SK-N-SH (cell line): ENCODE measurements around the gene VPS51. TPM values are rescaled to one million over a fixed set of nuclear protein-coding genes. Genes with fewer than 3 reads are reported as not detected.

Source experiments
- CTCF ChIA-PET: fragments of 300-600, 350-600 bp; formaldehyde crosslinking; extraction: SDS; loops from one replicate; lab custom pipeline; 2021; lab: Yijun Ruan, JAX
- POLR2A ChIA-PET: fragments of 350-600 bp; sonication (Branson Sonifier 250); formaldehyde crosslinking; extraction: SDS; loops from one replicate; lab custom pipeline; 2020; ENCODE audit warnings: antibody characterized with exemption, inconsistent platforms; lab: Yijun Ruan, JAX
- DNase-seq: peaks from one replicate; pipeline ENCODE4 v3.0.0; 2012
- H2AFZ ChIP-seq: fragments of 200-600 bp; sonication (generic); 2 replicates; pipeline ENCODE4 v1.8.1; 2016; ENCODE audit warnings: antibody characterized with exemption, mild to moderate bottlenecking, low read depth
- H3F3A ChIP-seq: fragments of 200-600 bp; sonication (generic); replicated peaks from 2 replicates; pipeline ENCODE3; 2016; ENCODE audit warnings: antibody characterized with exemption, mild to moderate bottlenecking; ENCODE audit not compliant: insufficient read depth
- H3K27ac ChIP-seq, 2 experiments: fragments of 200-500 bp in 1 of 2; fragments of 200-600 bp in 1 of 2; sonication (Bioruptor generic) in 1 of 2; sonication (generic), shearing (Covaris generic) in 1 of 2; 2 replicates each; pipeline versions ENCODE4 v1.5.1 to v1.6.1; 2014 to 2016; ENCODE audit warnings: low read depth in 2 of 2, inconsistent platforms in 1 of 2, low read length in 1 of 2, mild to moderate bottlenecking in 1 of 2, mixed read lengths in 1 of 2
- H3K27me3 ChIP-seq: fragments of 200-600 bp; sonication (generic), shearing (Covaris generic); 2 replicates; pipeline ENCODE4 v1.6.1; 2016; ENCODE audit warnings: mixed run types; ENCODE audit not compliant: insufficient read depth
- H3K36me3 ChIP-seq, 2 experiments: fragments of 200-500 bp in 1 of 2; fragments of 200-600 bp in 1 of 2; sonication (Bioruptor generic) in 1 of 2; sonication (generic) in 1 of 2; replicated peaks in 1 of 2; 2 replicates each; pipeline versions ENCODE3 to v1.5.1; 2014 to 2016; ENCODE audit warnings: low read length in 1 of 2, mild to moderate bottlenecking in 1 of 2; ENCODE audit not compliant: insufficient read depth in 2 of 2, control insufficient read depth in 1 of 2
- H3K4me1 ChIP-seq, 2 experiments: fragments of 200-500 bp in 1 of 2; fragments of 200-600 bp in 1 of 2; sonication (Bioruptor generic) in 1 of 2; sonication (generic), shearing (Covaris generic) in 1 of 2; 2 replicates each; pipeline versions ENCODE4 v1.5.1 to v1.6.1; 2014 to 2016; ENCODE audit warnings: low read depth in 1 of 2, low read length in 1 of 2, mixed run types in 1 of 2; ENCODE audit not compliant: insufficient read depth in 2 of 2, control insufficient read depth in 1 of 2
- H3K4me2 ChIP-seq: fragments of 200-600 bp; sonication (generic), shearing (Covaris generic); 2 replicates; pipeline ENCODE4 v1.6.1; 2017; ENCODE audit warnings: mixed run types
- H3K4me3 ChIP-seq, 2 experiments: fragments of 200-500 bp in 1 of 2; fragments of 200-600 bp in 1 of 2; sonication (Bioruptor generic) in 1 of 2; sonication (generic), shearing (Covaris generic) in 1 of 2; 2 replicates each; pipeline versions ENCODE4 v1.5.1 to v1.8.1; 2014 to 2016; ENCODE audit warnings: low read depth in 2 of 2, inconsistent platforms in 1 of 2, low read length in 1 of 2, mild to moderate bottlenecking in 1 of 2, mixed read lengths in 1 of 2, moderate library complexity in 1 of 2
- H3K79me2 ChIP-seq: fragments of 200-600 bp; sonication (generic); 2 replicates; pipeline ENCODE4 v1.8.1; 2017; ENCODE audit warnings: mild to moderate bottlenecking; ENCODE audit not compliant: insufficient read depth
- H3K9ac ChIP-seq: fragments of 200-600 bp; sonication (generic); 2 replicates; pipeline ENCODE4 v1.6.1; 2017; ENCODE audit warnings: mixed run types
- H3K9me2 ChIP-seq: fragments of 200-600 bp; sonication (generic); 2 replicates; pipeline ENCODE4 v1.6.1; 2017; ENCODE audit warnings: mixed run types
- H3K9me3 ChIP-seq: fragments of 200-600 bp; sonication (generic); 2 replicates; pipeline ENCODE4 v1.6.1; 2017; ENCODE audit warnings: mixed run types, mild to moderate bottlenecking, moderate library complexity
- H4K20me1 ChIP-seq: fragments of 200-600 bp; sonication (generic); 2 replicates; pipeline ENCODE4 v1.6.1; 2017; ENCODE audit warnings: mild to moderate bottlenecking, mixed run types; ENCODE audit not compliant: insufficient read depth
- CTCF ChIP-seq: fragments of 200-600 bp; sonication (generic); IDR thresholded peaks from 2 replicates; pipeline ENCODE4 v1.6.1; 2017; ENCODE audit warnings: antibody characterized with exemption, mild to moderate bottlenecking, moderate library complexity
- EP300 ChIP-seq, 2 experiments: IDR thresholded peaks; 2 replicates each; pipeline versions ENCODE4 v1.4.0 to v1.6.1; 2012; ENCODE audit warnings: borderline replicate concordance in 1 of 2, low read depth in 1 of 2, low read length in 1 of 2
- FOSL2 ChIP-seq: IDR thresholded peaks from 2 replicates; pipeline ENCODE4 v1.4.0; 2012; ENCODE audit warnings: low read depth, mild to moderate bottlenecking, moderate library complexity, borderline replicate concordance
- FOXM1 ChIP-seq: IDR thresholded peaks from 2 replicates; pipeline ENCODE4 v1.4.0; 2012; ENCODE audit warnings: low read depth, mild to moderate bottlenecking
- GATA2 ChIP-seq: sonication (generic); formaldehyde crosslinking; IDR thresholded peaks from 2 replicates; pipeline ENCODE4 v1.5.0; 2020; ENCODE audit warnings: mild to moderate bottlenecking, missing genetic modification reagents
- IRF3 ChIP-seq: fragments of 150-350 bp; IDR thresholded peaks from 2 replicates; pipeline ENCODE4 v1.6.1; 2016; ENCODE audit warnings: mild to moderate bottlenecking, low read depth, low read length
- MXI1 ChIP-seq: IDR thresholded peaks from 2 replicates; pipeline ENCODE4 v1.6.1; 2012; ENCODE audit warnings: mild to moderate bottlenecking, low read depth, low read length, improper control_type of control experiment
- PBX3 ChIP-seq: IDR thresholded peaks from 2 replicates; pipeline ENCODE4; 2012
- SIN3A ChIP-seq: IDR thresholded peaks from 2 replicates; pipeline ENCODE4 v1.6.1; 2012; ENCODE audit warnings: low read depth, mild to moderate bottlenecking, low read length, moderate library complexity, borderline replicate concordance
- TAF1 ChIP-seq: IDR thresholded peaks from 2 replicates; pipeline ENCODE4 v1.6.1; 2012; ENCODE audit warnings: low read depth, mild to moderate bottlenecking, low read length, moderate library complexity, borderline replicate concordance
- TEAD4 ChIP-seq: IDR thresholded peaks from 2 replicates; pipeline ENCODE4 v1.4.0; 2012; ENCODE audit warnings: mild to moderate bottlenecking, borderline replicate concordance; ENCODE audit not compliant: insufficient read depth
- USF2 ChIP-seq: fragments of 150-350 bp; IDR thresholded peaks from 2 replicates; pipeline ENCODE4 v1.6.1; 2017; ENCODE audit warnings: antibody characterized with exemption, low read length, low read depth, borderline replicate concordance
- WGBS: methylation state at CpG from one replicate; pipeline ENCODE4 v1.1.6; 2017; ENCODE audit warnings: low lambda C conversion rate; 5-methylcytosine and 5-hydroxymethylcytosine counted together
- polyA plus RNA-seq, 3 experiments: library from polyadenylated mRNA; depleted of rRNA; stranded (reverse); fragments of >200 nt; gene quantifications; 2 replicates each; pipeline ENCODE4 v1.2.3, GENCODE V29; 2012
- TF ChIP-seq, protein P1 (sequence below): IDR thresholded peaks from 2 replicates; pipeline ENCODE4 v1.4.0; 2012; ENCODE audit warnings: low read depth, borderline replicate concordance

VPS51 gene
- polyA plus RNA-seq, 1 of the 3 experiments (the other 2 are of a cell fraction), result 59.9 TPM

DNA sequence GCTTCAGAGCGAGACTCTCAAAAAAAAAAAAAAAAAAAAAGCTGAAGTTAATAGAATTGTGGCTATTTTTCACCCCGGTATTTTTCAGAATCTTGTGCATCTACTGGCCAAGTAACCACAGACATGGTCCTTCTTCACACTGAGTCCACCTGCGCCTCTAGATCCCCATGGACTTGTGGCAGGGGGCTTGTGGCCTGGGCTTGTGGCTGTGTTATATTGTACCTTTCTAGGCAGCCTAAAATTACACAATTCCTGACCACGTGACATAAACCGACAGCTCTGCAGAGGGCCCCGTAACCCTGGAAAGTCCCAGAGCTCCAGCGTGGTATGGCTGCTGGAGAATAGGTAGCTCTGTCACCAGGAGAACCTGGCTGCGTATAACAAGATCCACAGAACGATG lies 26.8 kb upstream of the VPS51 start:
- H3K9me2 ChIP-seq, result no peaks in the 10 kb centered on the region
- H3K27me3 ChIP-seq, result no peaks in the 10 kb centered on the region
- POLR2A ChIA-PET, result no interaction called here
- no peaks in the 10 kb centered on the region for H4K20me1 ChIP-seq
- no peaks in the 10 kb centered on the region; a peak in 1 of 4 replicates for H3K4me1 ChIP-seq
- no peak overlapping the region for H3K27ac ChIP-seq
- no peak overlapping the region for H3K4me3 ChIP-seq
- TF ChIP-seq GATA2 (CRISPR knock-in tag) (no peak), EP300 (IDR thresholded peaks at IDR 0.05; ENCODE audit: borderline replicate concordance in 1 of 2, low read depth in 1 of 2, low read length in 1 of 2) (no peak), FOSL2 (no peak), SIN3A (no peak), CTCF (no peak), TAF1 (no peak), MXI1 (no peak), USF2 (no peak), FOXM1 (no peak), PBX3 (no peak), TEAD4 (no peak), IRF3 (no peak)
- TF ChIP-seq, protein P1, sequence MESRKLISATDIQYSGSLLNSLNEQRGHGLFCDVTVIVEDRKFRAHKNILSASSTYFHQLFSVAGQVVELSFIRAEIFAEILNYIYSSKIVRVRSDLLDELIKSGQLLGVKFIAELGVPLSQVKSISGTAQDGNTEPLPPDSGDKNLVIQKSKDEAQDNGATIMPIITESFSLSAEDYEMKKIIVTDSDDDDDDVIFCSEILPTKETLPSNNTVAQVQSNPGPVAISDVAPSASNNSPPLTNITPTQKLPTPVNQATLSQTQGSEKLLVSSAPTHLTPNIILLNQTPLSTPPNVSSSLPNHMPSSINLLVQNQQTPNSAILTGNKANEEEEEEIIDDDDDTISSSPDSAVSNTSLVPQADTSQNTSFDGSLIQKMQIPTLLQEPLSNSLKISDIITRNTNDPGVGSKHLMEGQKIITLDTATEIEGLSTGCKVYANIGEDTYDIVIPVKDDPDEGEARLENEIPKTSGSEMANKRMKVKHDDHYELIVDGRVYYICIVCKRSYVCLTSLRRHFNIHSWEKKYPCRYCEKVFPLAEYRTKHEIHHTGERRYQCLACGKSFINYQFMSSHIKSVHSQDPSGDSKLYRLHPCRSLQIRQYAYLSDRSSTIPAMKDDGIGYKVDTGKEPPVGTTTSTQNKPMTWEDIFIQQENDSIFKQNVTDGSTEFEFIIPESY, result no peak
- H3K9ac ChIP-seq, result no peak overlapping the region
- DNase-seq, result no peak
- WGBS, result 71% methylated on average over 9 of the region's 9 CpGs
- H3K36me3 ChIP-seq, result no peaks in the 10 kb centered on the region
- CTCF ChIA-PET, result interaction anchor here (1.1 to 1.8 kb wide), 2 partner anchors 9 to 55 kb away, joined by 3 to 5 read pairs; partner anchors contain the start of gene ARL2
- H3F3A ChIP-seq, result no peaks in the 10 kb centered on the region
- H3K79me2 ChIP-seq, result no peaks in the 10 kb centered on the region
- no peak overlapping the region for H2AFZ ChIP-seq
- no peaks in the 10 kb centered on the region for H3K9me3 ChIP-seq
- no peak overlapping the region for H3K4me2 ChIP-seq
